ENCODE data around the gene NDUFS2.

DNA sequence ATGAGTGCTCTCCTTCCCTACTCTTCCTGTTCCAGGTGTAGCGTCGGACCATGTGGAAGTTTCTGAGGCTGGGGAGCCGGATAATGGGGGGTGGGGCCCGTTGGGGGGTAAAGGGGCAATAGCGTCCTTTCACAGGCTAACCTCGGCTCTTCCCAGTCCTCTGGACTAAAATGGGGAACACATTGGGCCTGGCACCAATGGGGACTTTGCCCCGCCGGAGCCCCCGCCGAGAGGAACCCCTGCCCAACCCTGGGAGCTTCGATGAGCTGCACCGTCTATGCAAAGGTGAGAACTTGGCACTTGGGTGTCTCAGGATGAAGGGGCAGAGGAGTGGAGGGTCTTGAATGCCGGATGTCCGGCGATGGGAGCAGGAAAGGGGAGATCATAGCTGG lies 24.1 kb downstream of the NDUFS2 start:
- TF ChIP-seq POLR2AphosphoS5 (IDR thresholded peaks at IDR 0.05; ENCODE audit: low read depth, low read length) (no peak), REST (IDR thresholded peaks at IDR 0.05; ENCODE audit: insufficient read depth in 1 of 2, low read depth in 2 of 2, low read length in 2 of 2) (no peak), TAF1 (IDR thresholded peaks at IDR 0.05; ENCODE audit: borderline replicate concordance, insufficient read depth, low read length) (no peak)

Measured in PFSK-1 (cell line).